Measurements from ENCODE around the gene ZNF184.

- TF ChIP-seq, protein P1, sequence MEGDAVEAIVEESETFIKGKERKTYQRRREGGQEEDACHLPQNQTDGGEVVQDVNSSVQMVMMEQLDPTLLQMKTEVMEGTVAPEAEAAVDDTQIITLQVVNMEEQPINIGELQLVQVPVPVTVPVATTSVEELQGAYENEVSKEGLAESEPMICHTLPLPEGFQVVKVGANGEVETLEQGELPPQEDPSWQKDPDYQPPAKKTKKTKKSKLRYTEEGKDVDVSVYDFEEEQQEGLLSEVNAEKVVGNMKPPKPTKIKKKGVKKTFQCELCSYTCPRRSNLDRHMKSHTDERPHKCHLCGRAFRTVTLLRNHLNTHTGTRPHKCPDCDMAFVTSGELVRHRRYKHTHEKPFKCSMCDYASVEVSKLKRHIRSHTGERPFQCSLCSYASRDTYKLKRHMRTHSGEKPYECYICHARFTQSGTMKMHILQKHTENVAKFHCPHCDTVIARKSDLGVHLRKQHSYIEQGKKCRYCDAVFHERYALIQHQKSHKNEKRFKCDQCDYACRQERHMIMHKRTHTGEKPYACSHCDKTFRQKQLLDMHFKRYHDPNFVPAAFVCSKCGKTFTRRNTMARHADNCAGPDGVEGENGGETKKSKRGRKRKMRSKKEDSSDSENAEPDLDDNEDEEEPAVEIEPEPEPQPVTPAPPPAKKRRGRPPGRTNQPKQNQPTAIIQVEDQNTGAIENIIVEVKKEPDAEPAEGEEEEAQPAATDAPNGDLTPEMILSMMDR (IDR thresholded peaks at IDR 0.05; ENCODE audit: insufficient read depth, low read depth, low read length): peak; percentile 72
- TF ChIP-seq EZH2 (IDR thresholded peaks at IDR 0.05; ENCODE audit: insufficient read depth, low read length): no peak
Measured at GRCh38 chr6:27518881-27519795, 46.2 kb upstream of the ZNF184 start.

All from astrocyte (in vitro differentiated cells and primary cell).